Muscle layer of duodenum (tissue), 2 donors: Measurements from ENCODE around the gene FANCD2.
A peak's percentile ranks its signal among the peaks of the same experiment; 100 is the strongest.
"Not testable (repeated sequence)": the region's sequence is repeated elsewhere in the genome, so short reads cannot be mapped to it uniquely, and the experiment has no call there.

Source experiments
- H3K27ac ChIP-seq: one replicate; pipeline ENCODE4 v1.7.0; 2013; ENCODE audit warnings: mild to moderate bottlenecking, low read length
- H3K27me3 ChIP-seq: one replicate; pipeline ENCODE4 v1.7.0; 2013; ENCODE audit warnings: low read depth, mild to moderate bottlenecking, control low read depth, low read length
- H3K36me3 ChIP-seq, 2 donors: one replicate each; pipeline ENCODE4 v1.7.0; 2013; ENCODE audit warnings: low read length in 2 of 2, control low read depth in 1 of 2, mild to moderate bottlenecking in 1 of 2; ENCODE audit not compliant: insufficient read depth in 2 of 2, control insufficient read depth in 1 of 2
- H3K4me1 ChIP-seq, 2 donors: one replicate each; pipeline ENCODE4 v1.7.0; 2013; ENCODE audit warnings: low read length in 2 of 2, mild to moderate bottlenecking in 2 of 2, control low read depth in 1 of 2, moderate library complexity in 1 of 2; ENCODE audit not compliant: insufficient read depth in 2 of 2, control insufficient read depth in 1 of 2
- H3K4me3 ChIP-seq, 2 donors: one replicate each; pipeline ENCODE4 v1.7.0; 2013; ENCODE audit warnings: low read length in 2 of 2, low read depth in 1 of 2, mild to moderate bottlenecking in 1 of 2
- H3K9me3 ChIP-seq, 2 donors: one replicate each; pipeline ENCODE4 v1.7.0; 2013; ENCODE audit warnings: low read length in 2 of 2, control low read depth in 1 of 2, mild to moderate bottlenecking in 1 of 2; ENCODE audit not compliant: control insufficient read depth in 1 of 2
- donor health status: healthy.

The FANCD2 gene

GRCh38 chr3:10006048-10006761, 20.0 kb upstream of the FANCD2 start:
- H3K4me1 ChIP-seq, result peaks cover 0 to 14% of the 10 kb centered on the region in 2 donors
- no peak overlapping the region for H3K4me3 ChIP-seq
- no peaks in the 10 kb centered on the region for H3K27me3 ChIP-seq
- no peak overlapping the region for H3K27ac ChIP-seq
- no peaks in the 10 kb centered on the region for H3K9me3 ChIP-seq
- no peaks in the 10 kb centered on the region for H3K36me3 ChIP-seq

- Histone ChIP-seq H3K4me1 (peaks cover 0 to 20% of the 10 kb centered on the region in 2 donors), H3K4me3 (no peak overlapping the region), H3K27ac (no peak overlapping the region), H3K27me3 (no peaks in the 10 kb centered on the region), H3K9me3 (no peaks in the 10 kb centered on the region), H3K36me3 (no peaks in the 10 kb centered on the region)
Measured at GRCh38 chr3:10006762-10007090, 19.5 kb upstream of the FANCD2 start.

GRCh38 chr3:10007126-10007782, 19.0 kb upstream of the FANCD2 start:
- Histone ChIP-seq H3K4me1 (peaks cover 0 to 20% of the 10 kb centered on the region in 2 donors), H3K36me3 (no peaks in the 10 kb centered on the region), H3K4me3 (no peak overlapping the region), H3K27me3 (no peaks in the 10 kb centered on the region), H3K9me3 (no peaks in the 10 kb centered on the region), H3K27ac (no peak overlapping the region)

GRCh38 chr3:10008216-10008587, 18.0 kb upstream of the FANCD2 start:
- H3K9me3 ChIP-seq, H3K27ac ChIP-seq, H3K36me3 ChIP-seq, H3K27me3 ChIP-seq: not testable (repeated sequence)
- Histone ChIP-seq H3K4me1 (peaks cover 0 to 20% of the 10 kb centered on the region in 2 donors), H3K4me3 (peak overlapping the region in 1 of 2 donors; percentile 55)

- Histone ChIP-seq H3K9me3 (no peaks in the 10 kb centered on the region), H3K36me3 (no peaks in the 10 kb centered on the region), H3K4me1 (peaks cover 0 to 20% of the 10 kb centered on the region in 2 donors), H3K27ac (peak overlapping the region; percentile 51), H3K4me3 (peak overlapping the region; percentile 55 to 70), H3K27me3 (no peaks in the 10 kb centered on the region)
Measured at GRCh38 chr3:10008588-10009344, 17.5 kb upstream of the FANCD2 start.

- Histone ChIP-seq H3K27ac (no peak overlapping the region), H3K4me3 (peak overlapping the region; percentile 60 to 80), H3K4me1 (peaks cover 0 to 27% of the 10 kb centered on the region in 2 donors), H3K27me3 (no peaks in the 10 kb centered on the region), H3K9me3 (no peaks in the 10 kb centered on the region), H3K36me3 (no peaks in the 10 kb centered on the region)
Measured at GRCh38 chr3:10010421-10010877, 15.8 kb upstream of the FANCD2 start.

- Histone ChIP-seq H3K4me1 (peaks cover 0 to 32% of the 10 kb centered on the region in 2 donors), H3K4me3 (peak overlapping the region; percentile 60 to 80), H3K36me3 (no peaks in the 10 kb centered on the region), H3K9me3 (no peaks in the 10 kb centered on the region), H3K27me3 (no peaks in the 10 kb centered on the region), H3K27ac (no peak overlapping the region)
Measured at GRCh38 chr3:10010878-10011465, 15.3 kb upstream of the FANCD2 start.

- H3K4me3 ChIP-seq, result peak overlapping the region in 1 of 2 donors; percentile 80
- H3K9me3 ChIP-seq, result no peaks in the 10 kb centered on the region
- no peak overlapping the region for H3K27ac ChIP-seq
- no peaks in the 10 kb centered on the region for H3K36me3 ChIP-seq
- H3K4me1 ChIP-seq, result peaks cover 0 to 36% of the 10 kb centered on the region in 2 donors
- no peaks in the 10 kb centered on the region for H3K27me3 ChIP-seq
Measured at GRCh38 chr3:10011631-10012030, 14.6 kb upstream of the FANCD2 start.

- Histone ChIP-seq H3K27ac (no peak overlapping the region), H3K27me3 (no peaks in the 10 kb centered on the region), H3K36me3 (no peaks in the 10 kb centered on the region), H3K9me3 (no peaks in the 10 kb centered on the region), H3K4me3 (no peak overlapping the region), H3K4me1 (peaks cover 0 to 37% of the 10 kb centered on the region in 2 donors)
Measured at GRCh38 chr3:10012106-10012505, 14.1 kb upstream of the FANCD2 start.

GRCh38 chr3:10015461-10015904, 10.8 kb upstream of the FANCD2 start:
- no peaks in the 10 kb centered on the region for H3K9me3 ChIP-seq
- H3K4me1 ChIP-seq, result peaks cover 0 to 31% of the 10 kb centered on the region in 2 donors
- peaks cover 5 to 15% of the 10 kb centered on the region in 2 donors for H3K36me3 ChIP-seq
- H3K27me3 ChIP-seq, result no peaks in the 10 kb centered on the region
- no peak overlapping the region for H3K4me3 ChIP-seq
- H3K27ac ChIP-seq, result peak overlapping the region; percentile 71
